WTC11 (cell line): ENCODE measurements around the gene RMI2. TPM values are rescaled to one million over a fixed set of nuclear protein-coding genes. Genes with fewer than 3 reads are reported as not detected.

Experiments used
- ATAC-seq: fragments of 200-7000 bp; cut with Tn5 transposase; 2 replicates; pipeline ENCODE4 v1.10.0; 2021; ENCODE audit warnings: mild to moderate bottlenecking, moderate library complexity
- CTCF ChIA-PET: fragments of 300-600 bp; sonication (Branson Sonifier 250); formaldehyde crosslinking; loops from one replicate; lab custom pipeline; 2021; ENCODE audit warnings: antibody characterized with exemption; lab: Charles Lee
- POLR2A ChIA-PET: fragments of 350-600 bp; sonication (Branson Sonifier 250); formaldehyde crosslinking; loops from one replicate; lab custom pipeline; 2021; ENCODE audit warnings: antibody characterized with exemption; lab: Charles Lee
- DNase-seq: peaks from one replicate; pipeline ENCODE4 v3.0.0; 2021; ENCODE audit warnings: low spot score
- H3K27ac Mint-ChIP-seq: 2 replicates; pipeline ENCODE4 v1.8.0; 2021; ENCODE audit warnings: mixed read lengths
- H3K27me3 Mint-ChIP-seq: 2 replicates; pipeline ENCODE4 v1.8.0; 2021; ENCODE audit warnings: low read depth, mild to moderate bottlenecking, moderate library complexity, mixed read lengths
- H3K36me3 Mint-ChIP-seq: 2 replicates; pipeline ENCODE4 v1.8.0; 2021; ENCODE audit warnings: mixed read lengths
- H3K4me1 Mint-ChIP-seq: 2 replicates; pipeline ENCODE4 v1.8.0; 2022; ENCODE audit warnings: mixed read lengths
- H3K4me3 Mint-ChIP-seq: 2 replicates; pipeline ENCODE4 v1.8.0; 2021; ENCODE audit warnings: mild to moderate bottlenecking, moderate library complexity, mixed read lengths
- H3K9me3 Mint-ChIP-seq: 2 replicates; pipeline ENCODE4 v1.8.0; 2021; ENCODE audit warnings: mixed read lengths
- ATF1 ChIP-seq: sonication (generic); formaldehyde crosslinking; IDR thresholded peaks from 2 replicates; pipeline ENCODE4 v1.8.1; 2023; ENCODE audit warnings: mild to moderate bottlenecking, moderate library complexity, missing genetic modification reagents
- ATF6 ChIP-seq: sonication (generic); formaldehyde crosslinking; IDR thresholded peaks from 2 replicates; pipeline ENCODE4 v1.8.1; 2023; ENCODE audit warnings: mild to moderate bottlenecking, missing genetic modification reagents
- CTCF ChIP-seq: fragments of 200-600 bp; IDR thresholded peaks from 2 replicates; pipeline ENCODE4 v1.8.0; 2022; ENCODE audit warnings: antibody characterized with exemption
- ETV6 ChIP-seq: sonication (generic); formaldehyde crosslinking; IDR thresholded peaks from 2 replicates; pipeline ENCODE4 v1.8.1; 2022; ENCODE audit warnings: mild to moderate bottlenecking, missing genetic modification reagents
- FOXK1 ChIP-seq: sonication (generic); formaldehyde crosslinking; IDR thresholded peaks from 2 replicates; pipeline ENCODE4 v1.8.0; 2022; ENCODE audit warnings: mild to moderate bottlenecking, moderate library complexity, missing genetic modification reagents
- FOXP4 ChIP-seq: sonication (generic); formaldehyde crosslinking; IDR thresholded peaks from 2 replicates; pipeline ENCODE4 v1.8.0; 2022; ENCODE audit warnings: mild to moderate bottlenecking, missing genetic modification reagents
- JUN ChIP-seq: sonication (generic); formaldehyde crosslinking; IDR thresholded peaks from 2 replicates; pipeline ENCODE4 v1.8.0; 2023; ENCODE audit warnings: mild to moderate bottlenecking, missing genetic modification reagents
- MAX ChIP-seq: sonication (generic); formaldehyde crosslinking; IDR thresholded peaks from 2 replicates; pipeline ENCODE4 v1.8.0; 2022; ENCODE audit warnings: mild to moderate bottlenecking, missing genetic modification reagents
- NFE2L1 ChIP-seq: sonication (generic); formaldehyde crosslinking; IDR thresholded peaks from 2 replicates; pipeline ENCODE4 v1.8.1; 2023; ENCODE audit warnings: missing genetic modification reagents
- NR3C1 ChIP-seq: sonication (generic); formaldehyde crosslinking; conservative IDR thresholded peaks from 2 replicates; pipeline ENCODE4 v1.8.1; 2023; ENCODE audit warnings: low read depth, mild to moderate bottlenecking, missing genetic modification reagents
- PREB ChIP-seq: sonication (generic); formaldehyde crosslinking; IDR thresholded peaks from 2 replicates; pipeline ENCODE4 v1.8.1; 2022; ENCODE audit warnings: mild to moderate bottlenecking, missing genetic modification reagents, moderate library complexity, borderline replicate concordance
- SMAD3 ChIP-seq: sonication (generic); formaldehyde crosslinking; IDR thresholded peaks from 2 replicates; pipeline ENCODE4 v1.8.0; 2022; ENCODE audit warnings: missing genetic modification reagents, mild to moderate bottlenecking, borderline replicate concordance
- STAT6 ChIP-seq: sonication (generic); formaldehyde crosslinking; conservative IDR thresholded peaks from 2 replicates; pipeline ENCODE4 v1.8.1; 2023; ENCODE audit warnings: mild to moderate bottlenecking, low read depth, missing genetic modification reagents, moderate library complexity
- TEAD4 ChIP-seq: sonication (generic); formaldehyde crosslinking; IDR thresholded peaks from 2 replicates; pipeline ENCODE4 v1.8.0; 2022; ENCODE audit warnings: mild to moderate bottlenecking, missing genetic modification reagents
- USF1 ChIP-seq: sonication (generic); formaldehyde crosslinking; IDR thresholded peaks from 2 replicates; pipeline ENCODE4 v1.8.0; 2022; ENCODE audit warnings: mild to moderate bottlenecking, missing genetic modification reagents
- USF2 ChIP-seq: sonication (generic); formaldehyde crosslinking; IDR thresholded peaks from 2 replicates; pipeline ENCODE4 v1.8.1; 2023; ENCODE audit warnings: mild to moderate bottlenecking, missing genetic modification reagents, moderate library complexity
- ZBTB43 ChIP-seq: sonication (generic); formaldehyde crosslinking; IDR thresholded peaks from 2 replicates; pipeline ENCODE4 v1.8.1; 2023; ENCODE audit warnings: mild to moderate bottlenecking, missing genetic modification reagents
- ZNF121 ChIP-seq: sonication (generic); formaldehyde crosslinking; IDR thresholded peaks from 2 replicates; pipeline ENCODE4 v1.8.0; 2023; ENCODE audit warnings: missing genetic modification reagents
- ZNF138 ChIP-seq: sonication (generic); formaldehyde crosslinking; conservative IDR thresholded peaks from 2 replicates; pipeline ENCODE4 v1.8.1; 2022; ENCODE audit warnings: mild to moderate bottlenecking, moderate library complexity, missing genetic modification reagents
- ZNF317 ChIP-seq: sonication (generic); formaldehyde crosslinking; IDR thresholded peaks from 2 replicates; pipeline ENCODE4 v1.8.1; 2023; ENCODE audit warnings: low read depth, mild to moderate bottlenecking, moderate library complexity, missing genetic modification reagents, borderline replicate concordance
- ZNF416 ChIP-seq: fragments of 250-450 bp; sonication (Bioruptor Pico); IDR thresholded peaks from 2 replicates; pipeline ENCODE4 v1.9.0; 2021; ENCODE audit warnings: mild to moderate bottlenecking, inconsistent platforms
- ZSCAN18 ChIP-seq: fragments of 250-450 bp; sonication (Bioruptor Pico); IDR thresholded peaks from 2 replicates; pipeline ENCODE4 v2.1.2; 2022; ENCODE audit warnings: mild to moderate bottlenecking, moderate library complexity
- total RNA-seq: library from RNA; stranded (reverse); gene quantifications from 3 replicates; pipeline ENCODE4 v1.2.3, GENCODE V29; 2021

The RMI2 gene
- total RNA-seq, 1 experiment from 2014 or later = 79.0 TPM

GRCh38 chr16:11349599-11350276 lies 4.5 kb downstream of the RMI2 start (continued):
- TF ChIP-seq CTCF (no peak), ZBTB43 (CRISPR knock-in tag) (no peak), FOXK1 (CRISPR knock-in tag) (no peak), STAT6 (CRISPR knock-in tag) (no peak), NFE2L1 (no peak), ZNF416 (no peak), ATF6 (CRISPR knock-in tag) (no peak), TEAD4 (no peak), ZNF121 (CRISPR knock-in tag) (no peak), ZNF317 (no peak), ZSCAN18 (CRISPR knock-in tag) (no peak), JUN (CRISPR knock-in tag) (no peak), NR3C1 (CRISPR knock-in tag) (no peak), ATF1 (CRISPR knock-in tag) (no peak), USF1 (CRISPR knock-in tag) (no peak)

- H3K4me3 Mint-ChIP-seq = no peak overlapping the region
- H3K27me3 Mint-ChIP-seq = no peaks in the 10 kb centered on the region
- DNase-seq (no peak), ATAC-seq (no peak)
- H3K27ac Mint-ChIP-seq = peak overlapping the region; percentile 48; the same call in 1 of the 2 replicates
- peaks cover 74% of the 10 kb centered on the region for H3K4me1 Mint-ChIP-seq
- H3K36me3 Mint-ChIP-seq = peaks cover 43% of the 10 kb centered on the region
- peaks cover 7% of the 10 kb centered on the region for H3K9me3 Mint-ChIP-seq
- POLR2A ChIA-PET = interaction anchor here (1.2 to 3.5 kb wide), 2 partner anchors 21 to 95 kb away, joined by 3 to 10 read pairs; partner anchors contain the start of gene SOCS1
- CTCF ChIA-PET = interaction anchor here (0.6 to 1.4 kb wide), 2 partner anchors 21 to 89 kb away, joined by 3 read pairs; no protein-coding TSS in a partner anchor
- TF ChIP-seq ETV6 (no peak), USF2 (CRISPR knock-in tag) (no peak), MAX (CRISPR knock-in tag) (no peak), FOXP4 (no peak), PREB (no peak), ZNF138 (CRISPR knock-in tag) (no peak), SMAD3 (CRISPR knock-in tag) (no peak)
Measured at GRCh38 chr16:11350519-11350918, 5.3 kb downstream of the RMI2 start.
